ENCODE data around the gene KRTAP17-1. TPM values are rescaled to one million over a fixed set of nuclear protein-coding genes. Genes with fewer than 3 reads are reported as not detected.

The KRTAP17-1 gene
- total RNA-seq, 2 donors from 2014 or later, result 0.46 to 0.48 TPM

- 92% methylated on average over 2 of the region's 3 CpGs; no CpG with 5 or more reads in 1 of the 2 experiments for WGBS, 2 experiments (ENCODE audit: insufficient coverage in 1 of 2, insufficient read length in 1 of 2)
Observed at GRCh38 chr17:41267711-41268110, 47.8 kb downstream of the KRTAP17-1 start.

GRCh38 chr17:41265078-41265477, 50.4 kb downstream of the KRTAP17-1 start, which contains the start of gene KRTAP9-6:
Gene KRTAP9-6, plus strand, starts transcription at chr17:41265378. Its CDS starts 0 bp downstream, at chr17:41265378.
- Mint-ChIP-seq H3K27ac (no peak within 1 kb of the TSS), H3K27me3 (ENCODE audit: insufficient read depth) (peaks cover 23% of the 10 kb centered on the region), H3K4me1 (no peaks in the 10 kb centered on the region), H3K9me3 (no peaks in the 10 kb centered on the region), H3K4me3 (no peak within 1 kb of the TSS), H3K36me3 (ENCODE audit: low read depth) (no peaks in the 10 kb centered on the region)
- TF ChIP-seq CTCF (conservative IDR thresholded peaks at IDR 0.05), result no peak
- Histone ChIP-seq H3K36me3 (ENCODE audit: control insufficient read depth, insufficient read depth, low read length) (no peaks in the 10 kb centered on the region), H3K9me3 (ENCODE audit: control insufficient read depth, low read length) (no peaks in the 10 kb centered on the region), H3K4me3 (ENCODE audit: low read length) (no peak within 1 kb of the TSS), H3K27me3 (ENCODE audit: control insufficient read depth, insufficient read depth, low read length, poor library complexity, severe bottlenecking) (peaks cover 22% of the 10 kb centered on the region), H3K9ac (ENCODE audit: extremely low read depth, low read length, poor library complexity, severe bottlenecking) (no peak within 1 kb of the TSS), H3K4me1 (ENCODE audit: control insufficient read depth, insufficient read depth, low read length) (no peaks in the 10 kb centered on the region), H3K27ac (ENCODE audit: low read depth, low read length) (no peak within 1 kb of the TSS)
- WGBS, 2 experiments (ENCODE audit: insufficient coverage in 1 of 2, insufficient read length in 1 of 2), result 71 to 86% methylated on average over 1 to 2 of the region's 2 CpGs
- no peak for DNase-seq

More at GRCh38 chr17:41267711-41268110, 47.8 kb downstream of the KRTAP17-1 start:
- Histone ChIP-seq H3K9me3 (ENCODE audit: control insufficient read depth, low read length) (no peaks in the 10 kb centered on the region), H3K9ac (ENCODE audit: extremely low read depth, low read length, poor library complexity, severe bottlenecking) (no peak overlapping the region), H3K4me1 (ENCODE audit: control insufficient read depth, insufficient read depth, low read length) (no peaks in the 10 kb centered on the region), H3K27me3 (ENCODE audit: control insufficient read depth, insufficient read depth, low read length, poor library complexity, severe bottlenecking) (peaks cover 22% of the 10 kb centered on the region), H3K36me3 (ENCODE audit: control insufficient read depth, insufficient read depth, low read length) (no peaks in the 10 kb centered on the region), H3K27ac (ENCODE audit: low read depth, low read length) (no peak overlapping the region), H3K4me3 (ENCODE audit: low read length) (no peak overlapping the region)
- Mint-ChIP-seq H3K36me3 (ENCODE audit: low read depth) (no peaks in the 10 kb centered on the region), H3K4me1 (no peaks in the 10 kb centered on the region), H3K27ac (no peak overlapping the region), H3K4me3 (no peak overlapping the region), H3K9me3 (no peaks in the 10 kb centered on the region), H3K27me3 (ENCODE audit: insufficient read depth) (peaks cover 12% of the 10 kb centered on the region)
- TF ChIP-seq CTCF (conservative IDR thresholded peaks at IDR 0.05), result no peak
- DNase-seq, result no peak

Other genes with a start within 250 kb of the KRTAP17-1 start
- not detected for gene KRTAP2-4, start 249.8 kb downstream of the KRTAP17-1 start, total RNA-seq
- not detected for gene KRTAP4-7, start 231.6 kb downstream of the KRTAP17-1 start, total RNA-seq
- not detected for gene KRTAP4-8, start 217.6 kb downstream of the KRTAP17-1 start, total RNA-seq
- gene KRTAP4-16, start 213.5 kb downstream of the KRTAP17-1 start, total RNA-seq, result not detected
- gene KRTAP4-9, start 210.3 kb downstream of the KRTAP17-1 start, total RNA-seq, result not detected
- not detected for gene KRTAP4-11, start 197.3 kb downstream of the KRTAP17-1 start, total RNA-seq
- not detected for gene KRTAP4-12, start 191.5 kb downstream of the KRTAP17-1 start, total RNA-seq
- gene KRTAP4-6, start 175.2 kb downstream of the KRTAP17-1 start, total RNA-seq, result not detected
- gene KRTAP4-5, start 165.9 kb downstream of the KRTAP17-1 start, total RNA-seq, result not detected
- gene KRTAP4-4, start 155.0 kb downstream of the KRTAP17-1 start, total RNA-seq, result not detected
- gene KRTAP4-3, start 147.5 kb downstream of the KRTAP17-1 start, total RNA-seq, result not detected
- gene KRTAP4-2, start 137.5 kb downstream of the KRTAP17-1 start, total RNA-seq, result not detected
- not detected for gene KRTAP4-1, start 130.8 kb downstream of the KRTAP17-1 start, total RNA-seq
- gene KRTAP9-1, start 125.8 kb downstream of the KRTAP17-1 start, total RNA-seq, result not detected
- not detected for gene KRTAP9-2, start 89.1 kb downstream of the KRTAP17-1 start, total RNA-seq
- gene KRTAP9-3, start 83.3 kb downstream of the KRTAP17-1 start, total RNA-seq, result not detected
- gene KRTAP9-8, start 77.7 kb downstream of the KRTAP17-1 start, total RNA-seq, result not detected
- not detected for gene KRTAP9-4, start 66.0 kb downstream of the KRTAP17-1 start, total RNA-seq
- not detected for gene KRTAP9-9, start 60.3 kb downstream of the KRTAP17-1 start, total RNA-seq
- gene KRTAP9-6, start 50.3 kb downstream of the KRTAP17-1 start, total RNA-seq, result not detected
- gene KRTAP9-7, start 40.0 kb downstream of the KRTAP17-1 start, total RNA-seq, result not detected
- not detected for gene KRTAP29-1, start 12.9 kb downstream of the KRTAP17-1 start, total RNA-seq
- gene KRTAP16-1, start 6.4 kb downstream of the KRTAP17-1 start, total RNA-seq, result not detected
- gene KRT33A, start 35.1 kb upstream of the KRTAP17-1 start, total RNA-seq, result not detected
- gene KRT33B, start 54.1 kb upstream of the KRTAP17-1 start, total RNA-seq, result not detected
- not detected for gene KRT34, start 66.6 kb upstream of the KRTAP17-1 start, total RNA-seq
- not detected for gene KRT31, start 81.9 kb upstream of the KRTAP17-1 start, total RNA-seq
- gene KRT37, start 108.9 kb upstream of the KRTAP17-1 start, total RNA-seq, result not detected
- not detected for gene KRT38, start 125.3 kb upstream of the KRTAP17-1 start, total RNA-seq
- not detected for gene KRT32, start 151.7 kb upstream of the KRTAP17-1 start, total RNA-seq
- not detected for gene KRT35, start 165.4 kb upstream of the KRTAP17-1 start, total RNA-seq
- not detected for gene KRT36, start 174.2 kb upstream of the KRTAP17-1 start, total RNA-seq
- not detected for gene KRT13, start 189.9 kb upstream of the KRTAP17-1 start, total RNA-seq
- gene KRT15, start 203.2 kb upstream of the KRTAP17-1 start, total RNA-seq, result 1 to 10 TPM in 1 of 2 donors, under 1 TPM in 1; 0.95 to 1.2 TPM
- gene KRT19, start 212.6 kb upstream of the KRTAP17-1 start, total RNA-seq, result 1,000 to 10,000 TPM in 1 of 2 donors, 100 to 1,000 TPM in 1; 750 to 1,012 TPM